SK-N-SH treated with all-trans-retinoic acid at 6 μM for 48 hours (cell line): ENCODE results near the gene C12orf76.

Experiments
- BACH2 ChIP-seq: fragments of 250-450 bp; sonication (Bioruptor Pico); IDR thresholded peaks from 2 replicates; pipeline ENCODE4 v1.9.0; 2021; ENCODE audit warnings: mild to moderate bottlenecking, borderline replicate concordance
- ESRRG ChIP-seq: fragments of 250-450 bp; sonication (Bioruptor Pico); IDR thresholded peaks from 2 replicates; pipeline ENCODE4 v1.6.1; 2021; ENCODE audit warnings: mild to moderate bottlenecking
- OSR1 ChIP-seq: fragments of 250-450 bp; sonication (Bioruptor Pico); IDR thresholded peaks from 2 replicates; pipeline ENCODE4 v1.8.0; 2022; ENCODE audit warnings: moderate library complexity, mild to moderate bottlenecking, inconsistent platforms
- PPARA ChIP-seq: fragments of 250-450 bp; sonication (Bioruptor Pico); IDR thresholded peaks from 2 replicates; pipeline ENCODE4 v1.5.0; 2020; ENCODE audit warnings: mild to moderate bottlenecking, borderline replicate concordance
- RARB ChIP-seq: fragments of 250-450 bp; sonication (Bioruptor Pico); IDR thresholded peaks from 2 replicates; pipeline ENCODE4 v1.8.0; 2021; ENCODE audit warnings: mild to moderate bottlenecking, moderate library complexity
- SNAI2 ChIP-seq: fragments of 250-450 bp; sonication (Bioruptor Pico); IDR thresholded peaks from 2 replicates; pipeline ENCODE4 v1.5.0; 2020; ENCODE audit warnings: mild to moderate bottlenecking, moderate library complexity
- TOX ChIP-seq: fragments of 250-450 bp; sonication (Bioruptor Pico); IDR thresholded peaks from 2 replicates; pipeline ENCODE4 v1.8.0; 2021; ENCODE audit warnings: mild to moderate bottlenecking, moderate library complexity, borderline replicate concordance
- ZC3H10 ChIP-seq: fragments of 250-450 bp; sonication (Bioruptor Pico); IDR thresholded peaks from 2 replicates; pipeline ENCODE4 v1.5.1; 2021; ENCODE audit warnings: mild to moderate bottlenecking, moderate library complexity
- ZFP3 ChIP-seq: fragments of 250-450 bp; sonication (Bioruptor Pico); IDR thresholded peaks from 2 replicates; pipeline ENCODE4 v1.5.0; 2020; ENCODE audit warnings: mild to moderate bottlenecking, moderate library complexity
- ZFP30 ChIP-seq: fragments of 450-650 bp; formaldehyde crosslinking; IDR thresholded peaks from 2 replicates; pipeline ENCODE4 v1.5.0; 2022; ENCODE audit warnings: mild to moderate bottlenecking, moderate library complexity
- ZNF565 ChIP-seq: fragments of 450-650 bp; formaldehyde crosslinking; conservative IDR thresholded peaks from 2 replicates; pipeline ENCODE4 v1.5.0; 2020; ENCODE audit warnings: low read depth, mild to moderate bottlenecking, moderate library complexity
- TF ChIP-seq, protein P1 (sequence below): fragments of 250-450 bp; sonication (Bioruptor Pico); IDR thresholded peaks from 2 replicates; pipeline ENCODE4 v1.8.0; 2020; ENCODE audit warnings: mild to moderate bottlenecking, moderate library complexity, borderline replicate concordance
- TF ChIP-seq, protein P2 (sequence below): fragments of 250-450 bp; sonication (Bioruptor Pico); IDR thresholded peaks from 2 replicates; pipeline ENCODE4 v1.5.0; 2020; ENCODE audit warnings: mild to moderate bottlenecking, moderate library complexity

DNA sequence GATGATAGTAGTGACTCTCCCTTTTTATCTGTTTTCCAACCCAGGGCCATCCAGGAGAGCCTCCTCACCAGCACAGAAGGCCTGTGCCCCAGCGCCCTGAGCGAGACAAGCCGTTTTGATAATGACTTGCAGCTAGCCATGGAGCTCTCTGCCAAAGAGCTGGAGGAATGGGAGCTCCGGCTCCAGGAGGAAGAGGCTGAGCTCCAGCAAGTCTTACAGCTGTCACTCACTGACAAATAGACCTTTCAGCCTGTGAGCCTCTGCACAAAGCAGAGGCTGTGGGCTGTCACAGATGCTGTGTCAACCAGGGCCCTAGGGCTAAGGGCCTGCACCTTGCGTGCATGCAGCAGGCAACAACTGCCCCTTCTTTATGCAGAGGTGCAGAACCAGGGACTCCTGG lies 11.0 kb downstream of the C12orf76 start:
- TF ChIP-seq ZFP30 (CRISPR knock-in tag) (no peak), RARB (CRISPR knock-in tag) (no peak), BACH2 (no peak), PPARA (CRISPR knock-in tag) (no peak), ZFP3 (no peak), ZNF565 (CRISPR knock-in tag) (no peak), TOX (CRISPR knock-in tag) (no peak), ESRRG (CRISPR knock-in tag) (no peak), SNAI2 (CRISPR knock-in tag) (no peak), OSR1 (CRISPR knock-in tag) (no peak), ZC3H10 (CRISPR knock-in tag) (no peak)
- TF ChIP-seq, protein P1, sequence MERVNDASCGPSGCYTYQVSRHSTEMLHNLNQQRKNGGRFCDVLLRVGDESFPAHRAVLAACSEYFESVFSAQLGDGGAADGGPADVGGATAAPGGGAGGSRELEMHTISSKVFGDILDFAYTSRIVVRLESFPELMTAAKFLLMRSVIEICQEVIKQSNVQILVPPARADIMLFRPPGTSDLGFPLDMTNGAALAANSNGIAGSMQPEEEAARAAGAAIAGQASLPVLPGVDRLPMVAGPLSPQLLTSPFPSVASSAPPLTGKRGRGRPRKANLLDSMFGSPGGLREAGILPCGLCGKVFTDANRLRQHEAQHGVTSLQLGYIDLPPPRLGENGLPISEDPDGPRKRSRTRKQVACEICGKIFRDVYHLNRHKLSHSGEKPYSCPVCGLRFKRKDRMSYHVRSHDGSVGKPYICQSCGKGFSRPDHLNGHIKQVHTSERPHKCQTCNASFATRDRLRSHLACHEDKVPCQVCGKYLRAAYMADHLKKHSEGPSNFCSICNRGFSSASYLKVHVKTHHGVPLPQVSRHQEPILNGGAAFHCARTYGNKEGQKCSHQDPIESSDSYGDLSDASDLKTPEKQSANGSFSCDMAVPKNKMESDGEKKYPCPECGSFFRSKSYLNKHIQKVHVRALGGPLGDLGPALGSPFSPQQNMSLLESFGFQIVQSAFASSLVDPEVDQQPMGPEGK (CRISPR knock-in tag) = no peak
- TF ChIP-seq, protein P2, sequence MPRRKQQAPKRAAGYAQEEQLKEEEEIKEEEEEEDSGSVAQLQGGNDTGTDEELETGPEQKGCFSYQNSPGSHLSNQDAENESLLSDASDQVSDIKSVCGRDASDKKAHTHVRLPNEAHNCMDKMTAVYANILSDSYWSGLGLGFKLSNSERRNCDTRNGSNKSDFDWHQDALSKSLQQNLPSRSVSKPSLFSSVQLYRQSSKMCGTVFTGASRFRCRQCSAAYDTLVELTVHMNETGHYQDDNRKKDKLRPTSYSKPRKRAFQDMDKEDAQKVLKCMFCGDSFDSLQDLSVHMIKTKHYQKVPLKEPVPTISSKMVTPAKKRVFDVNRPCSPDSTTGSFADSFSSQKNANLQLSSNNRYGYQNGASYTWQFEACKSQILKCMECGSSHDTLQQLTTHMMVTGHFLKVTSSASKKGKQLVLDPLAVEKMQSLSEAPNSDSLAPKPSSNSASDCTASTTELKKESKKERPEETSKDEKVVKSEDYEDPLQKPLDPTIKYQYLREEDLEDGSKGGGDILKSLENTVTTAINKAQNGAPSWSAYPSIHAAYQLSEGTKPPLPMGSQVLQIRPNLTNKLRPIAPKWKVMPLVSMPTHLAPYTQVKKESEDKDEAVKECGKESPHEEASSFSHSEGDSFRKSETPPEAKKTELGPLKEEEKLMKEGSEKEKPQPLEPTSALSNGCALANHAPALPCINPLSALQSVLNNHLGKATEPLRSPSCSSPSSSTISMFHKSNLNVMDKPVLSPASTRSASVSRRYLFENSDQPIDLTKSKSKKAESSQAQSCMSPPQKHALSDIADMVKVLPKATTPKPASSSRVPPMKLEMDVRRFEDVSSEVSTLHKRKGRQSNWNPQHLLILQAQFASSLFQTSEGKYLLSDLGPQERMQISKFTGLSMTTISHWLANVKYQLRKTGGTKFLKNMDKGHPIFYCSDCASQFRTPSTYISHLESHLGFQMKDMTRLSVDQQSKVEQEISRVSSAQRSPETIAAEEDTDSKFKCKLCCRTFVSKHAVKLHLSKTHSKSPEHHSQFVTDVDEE (CRISPR knock-in tag) = no peak
